Astrocyte (in vitro differentiated cells and primary cell): Measurements from ENCODE around the gene OR4E2. TPM values are rescaled to one million over a fixed set of nuclear protein-coding genes. Genes with fewer than 3 reads are reported as not detected.

Experiments used
- DNase-seq: peaks from one replicate; pipeline ENCODE4 v3.0.0-alpha.2; 2010; ENCODE audit warnings: low read depth
- FAIRE-seq: peaks from 2 replicates; lab custom pipeline; 2011; peaks lifted over from hg19 to GRCh38; lab: Jason Lieb, UNC
- H2AFZ ChIP-seq: 2 replicates; pipeline ENCODE4 v1.6.0; 2012; ENCODE audit warnings: low read depth, low read length, inconsistent platforms
- H3K27ac ChIP-seq: 2 replicates; pipeline ENCODE4 v1.5.1; 2011; ENCODE audit warnings: low read depth, low read length, inconsistent platforms
- H3K27me3 ChIP-seq: 2 replicates; pipeline ENCODE4 v1.6.0; 2011; ENCODE audit warnings: low read length, inconsistent platforms; ENCODE audit not compliant: insufficient read depth
- H3K36me3 ChIP-seq: 2 replicates; pipeline ENCODE4 v1.5.1; 2011; ENCODE audit warnings: low read length, inconsistent platforms; ENCODE audit not compliant: insufficient read depth
- H3K4me1 ChIP-seq: 2 replicates; pipeline ENCODE4 v1.5.1; 2011; ENCODE audit warnings: low read length, inconsistent platforms; ENCODE audit not compliant: insufficient read depth
- H3K4me2 ChIP-seq: 2 replicates; pipeline ENCODE4 v1.6.0; 2012; ENCODE audit warnings: low read length, inconsistent platforms
- H3K4me3 ChIP-seq: 2 replicates; pipeline ENCODE4 v1.5.1; 2011; ENCODE audit warnings: low read depth, mild to moderate bottlenecking, low read length, inconsistent platforms; ENCODE audit not compliant: insufficient read depth
- H3K79me2 ChIP-seq: 2 replicates; pipeline ENCODE4 v1.6.0; 2012; ENCODE audit warnings: mild to moderate bottlenecking, low read length, inconsistent platforms; ENCODE audit not compliant: insufficient read depth
- H3K9ac ChIP-seq: 2 replicates; pipeline ENCODE4 v1.6.0; 2012; ENCODE audit warnings: mild to moderate bottlenecking, low read length, inconsistent platforms
- H3K9me3 ChIP-seq: 2 replicates; pipeline ENCODE4 v1.5.1; 2012; ENCODE audit warnings: low read depth, mild to moderate bottlenecking, low read length, inconsistent platforms; ENCODE audit not compliant: insufficient read depth
- H4K20me1 ChIP-seq: 2 replicates; pipeline ENCODE4 v1.6.0; 2012; ENCODE audit warnings: low read length, inconsistent platforms; ENCODE audit not compliant: insufficient read depth
- H3K27ac Mint-ChIP-seq: one replicate; pipeline ENCODE4 v1.8.0; 2021; ENCODE audit warnings: mild to moderate bottlenecking, mixed read lengths; ENCODE audit not compliant: unreplicated experiment
- H3K27me3 Mint-ChIP-seq: one replicate; pipeline ENCODE4 v1.8.0; 2021; ENCODE audit warnings: low read depth, mixed read lengths; ENCODE audit not compliant: unreplicated experiment
- H3K36me3 Mint-ChIP-seq: one replicate; pipeline ENCODE4 v1.8.0; 2021; ENCODE audit warnings: low read depth, mixed read lengths; ENCODE audit not compliant: unreplicated experiment
- H3K4me1 Mint-ChIP-seq: one replicate; pipeline ENCODE4 v1.8.0; 2021; ENCODE audit warnings: low read depth, mixed read lengths; ENCODE audit not compliant: unreplicated experiment
- H3K4me3 Mint-ChIP-seq: one replicate; pipeline ENCODE4 v1.8.0; 2021; ENCODE audit warnings: mild to moderate bottlenecking, moderate library complexity, mixed read lengths; ENCODE audit not compliant: unreplicated experiment
- H3K9me3 Mint-ChIP-seq: one replicate; pipeline ENCODE4 v1.8.0; 2021; ENCODE audit warnings: mild to moderate bottlenecking, mixed read lengths; ENCODE audit not compliant: unreplicated experiment
- EZH2 ChIP-seq: IDR thresholded peaks from 2 replicates; pipeline ENCODE4 v1.6.1; 2012; ENCODE audit warnings: mild to moderate bottlenecking, low read length, inconsistent platforms; ENCODE audit not compliant: insufficient read depth
- total RNA-seq: library from RNA; stranded (reverse); gene quantifications from 2 replicates; pipeline ENCODE4 v1.2.1, GENCODE V29; 2021
- TF ChIP-seq, protein P1 (sequence below): IDR thresholded peaks from 2 replicates; pipeline ENCODE4 v1.5.1; 2011; ENCODE audit warnings: low read depth, mild to moderate bottlenecking, inconsistent platforms, low read length, moderate library complexity; ENCODE audit not compliant: insufficient read depth

OR4E2 gene
- total RNA-seq, 1 donor from 2014 or later, result not detected

DNA sequence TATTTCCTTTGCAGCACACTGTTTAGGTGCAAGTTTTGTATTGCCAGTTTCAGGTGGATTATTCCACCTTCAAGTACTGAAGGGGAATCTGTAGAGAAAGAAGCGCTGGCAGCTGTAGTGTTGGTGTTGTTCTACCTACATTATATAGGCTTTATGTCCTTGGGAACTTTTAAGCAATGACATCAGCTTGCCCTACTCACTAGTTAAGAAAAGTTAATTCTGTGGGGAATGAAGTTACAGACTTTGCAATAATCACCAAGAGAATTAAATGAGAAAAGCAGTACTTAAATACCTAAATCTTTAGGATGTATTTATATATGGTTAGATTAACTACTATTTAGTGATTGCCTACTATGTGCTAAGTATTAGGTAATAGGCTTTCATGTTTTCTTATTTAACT is 20.1 kb downstream of the OR4E2 start, which contains the start of gene OR4E1:
OR4E1 (minus strand) TSS at position 101 of the 400 bp plus-strand sequence. CDS start 2,883 bp downstream, outside the sequence.
- no peak within 1 kb of the TSS for H3K4me2 ChIP-seq
- Mint-ChIP-seq H3K27me3 (no peaks in the 10 kb centered on the region), H3K36me3 (no peaks in the 10 kb centered on the region), H3K4me3 (no peak within 1 kb of the TSS), H3K4me1 (peaks cover 4% of the 10 kb centered on the region), H3K9me3 (peaks cover 3% of the 10 kb centered on the region), H3K27ac (no peak within 1 kb of the TSS)
- no peak within 1 kb of the TSS for H3K9ac ChIP-seq
- no peaks in the 10 kb centered on the region for H4K20me1 ChIP-seq
- no peaks in the 10 kb centered on the region for H3K9me3 ChIP-seq
- H2AFZ ChIP-seq, result no peak within 1 kb of the TSS
- TF ChIP-seq EZH2, result no peak
- TF ChIP-seq, protein P1, sequence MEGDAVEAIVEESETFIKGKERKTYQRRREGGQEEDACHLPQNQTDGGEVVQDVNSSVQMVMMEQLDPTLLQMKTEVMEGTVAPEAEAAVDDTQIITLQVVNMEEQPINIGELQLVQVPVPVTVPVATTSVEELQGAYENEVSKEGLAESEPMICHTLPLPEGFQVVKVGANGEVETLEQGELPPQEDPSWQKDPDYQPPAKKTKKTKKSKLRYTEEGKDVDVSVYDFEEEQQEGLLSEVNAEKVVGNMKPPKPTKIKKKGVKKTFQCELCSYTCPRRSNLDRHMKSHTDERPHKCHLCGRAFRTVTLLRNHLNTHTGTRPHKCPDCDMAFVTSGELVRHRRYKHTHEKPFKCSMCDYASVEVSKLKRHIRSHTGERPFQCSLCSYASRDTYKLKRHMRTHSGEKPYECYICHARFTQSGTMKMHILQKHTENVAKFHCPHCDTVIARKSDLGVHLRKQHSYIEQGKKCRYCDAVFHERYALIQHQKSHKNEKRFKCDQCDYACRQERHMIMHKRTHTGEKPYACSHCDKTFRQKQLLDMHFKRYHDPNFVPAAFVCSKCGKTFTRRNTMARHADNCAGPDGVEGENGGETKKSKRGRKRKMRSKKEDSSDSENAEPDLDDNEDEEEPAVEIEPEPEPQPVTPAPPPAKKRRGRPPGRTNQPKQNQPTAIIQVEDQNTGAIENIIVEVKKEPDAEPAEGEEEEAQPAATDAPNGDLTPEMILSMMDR, result no peak
- no peak within 1 kb of the TSS for H3K27ac ChIP-seq
- no peak for DNase-seq
- H3K4me3 ChIP-seq, result no peak within 1 kb of the TSS
- FAIRE-seq, result no peak
- H3K36me3 ChIP-seq, result no peaks in the 10 kb centered on the region
- no peaks in the 10 kb centered on the region for H3K27me3 ChIP-seq
- no peaks in the 10 kb centered on the region for H3K79me2 ChIP-seq
- no peaks in the 10 kb centered on the region for H3K4me1 ChIP-seq

GRCh38 chr14:21675566-21675965 is 21.9 kb downstream of the OR4E2 start:
- H2AFZ ChIP-seq, result no peak overlapping the region
- no peak overlapping the region for H3K27ac ChIP-seq
- no peaks in the 10 kb centered on the region for H3K79me2 ChIP-seq
- no peaks in the 10 kb centered on the region for H3K36me3 Mint-ChIP-seq
- no peaks in the 10 kb centered on the region for H3K27me3 ChIP-seq
- H3K27ac Mint-ChIP-seq, result no peak overlapping the region
- no peak overlapping the region for H3K4me3 Mint-ChIP-seq
- H3K36me3 ChIP-seq, result no peaks in the 10 kb centered on the region
- H3K4me3 ChIP-seq, result no peak overlapping the region
- H3K4me2 ChIP-seq, result no peak overlapping the region
- DNase-seq (no peak), FAIRE-seq (no peak)
- H3K27me3 Mint-ChIP-seq, result no peaks in the 10 kb centered on the region
- peaks cover 3% of the 10 kb centered on the region for H3K4me1 ChIP-seq
- peaks cover 11% of the 10 kb centered on the region for H3K4me1 Mint-ChIP-seq
- H3K9me3 ChIP-seq, result no peaks in the 10 kb centered on the region
- H3K9me3 Mint-ChIP-seq, result peaks cover 3% of the 10 kb centered on the region
- no peak overlapping the region for H3K9ac ChIP-seq
- TF ChIP-seq, protein P1, result no peak
- TF ChIP-seq EZH2, result no peak
- H4K20me1 ChIP-seq, result no peaks in the 10 kb centered on the region

- H3K9me3 ChIP-seq, result no peaks in the 10 kb centered on the region
- no peaks in the 10 kb centered on the region for H3K36me3 ChIP-seq
- peak overlapping the region; percentile 21 for H3K27ac ChIP-seq
- Mint-ChIP-seq H3K36me3 (no peaks in the 10 kb centered on the region), H3K4me1 (peaks cover 13% of the 10 kb centered on the region), H3K27me3 (no peaks in the 10 kb centered on the region), H3K9me3 (peaks cover 3% of the 10 kb centered on the region), H3K4me3 (no peak overlapping the region), H3K27ac (peak overlapping the region; percentile 22)
- FAIRE-seq (peak; percentile 58), DNase-seq (peak; percentile 0)
- H3K79me2 ChIP-seq, result no peaks in the 10 kb centered on the region
- peaks cover 3% of the 10 kb centered on the region for H3K4me1 ChIP-seq
- no peaks in the 10 kb centered on the region for H4K20me1 ChIP-seq
- H3K9ac ChIP-seq, result no peak overlapping the region
- no peaks in the 10 kb centered on the region for H3K27me3 ChIP-seq
- peak overlapping the region; percentile 39 for H3K4me2 ChIP-seq
- H3K4me3 ChIP-seq, result no peak overlapping the region
- H2AFZ ChIP-seq, result no peak overlapping the region
- no peak for TF ChIP-seq EZH2
- TF ChIP-seq, protein P1, result no peak
Observed at GRCh38 chr14:21680072-21680471, 26.4 kb downstream of the OR4E2 start.
